HG02840 (cell line): ENCODE data around the gene P4HB.
"Not testable (repeated sequence)": the region's sequence is repeated elsewhere in the genome, so short reads cannot be mapped to it uniquely, and the experiment has no call there.

ENCODE experiments used
- ATAC-seq: cut with Tn5 transposase; IDR thresholded peaks from one replicate; pipeline ENCODE4 v1.9.1; 2021; ENCODE audit warnings: mild to moderate bottlenecking, moderate library complexity, moderate number of reproducible peaks; ENCODE audit not compliant: unreplicated experiment, low FRiP score

The P4HB gene

DNA sequence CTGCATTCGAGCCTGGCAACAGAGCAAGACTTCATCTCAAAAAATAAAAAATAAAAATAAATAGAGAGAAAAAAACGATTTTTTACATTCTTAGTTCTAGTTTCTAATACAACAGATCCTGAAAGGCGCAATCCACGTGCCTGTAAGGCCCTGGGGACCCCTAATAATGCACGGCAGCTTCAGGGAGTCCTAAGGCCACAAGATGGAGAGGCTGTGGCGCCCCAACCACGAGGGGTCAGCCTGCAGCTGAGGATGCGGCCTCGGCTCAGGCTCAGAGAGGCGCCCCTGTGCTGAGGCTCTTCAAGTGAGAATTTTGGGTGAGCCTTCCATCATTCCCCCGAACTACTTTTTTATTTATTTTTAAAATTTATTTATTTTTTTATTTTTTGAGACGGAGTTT lies 10.9 kb downstream of the P4HB start:
- no peak for ATAC-seq

DNA sequence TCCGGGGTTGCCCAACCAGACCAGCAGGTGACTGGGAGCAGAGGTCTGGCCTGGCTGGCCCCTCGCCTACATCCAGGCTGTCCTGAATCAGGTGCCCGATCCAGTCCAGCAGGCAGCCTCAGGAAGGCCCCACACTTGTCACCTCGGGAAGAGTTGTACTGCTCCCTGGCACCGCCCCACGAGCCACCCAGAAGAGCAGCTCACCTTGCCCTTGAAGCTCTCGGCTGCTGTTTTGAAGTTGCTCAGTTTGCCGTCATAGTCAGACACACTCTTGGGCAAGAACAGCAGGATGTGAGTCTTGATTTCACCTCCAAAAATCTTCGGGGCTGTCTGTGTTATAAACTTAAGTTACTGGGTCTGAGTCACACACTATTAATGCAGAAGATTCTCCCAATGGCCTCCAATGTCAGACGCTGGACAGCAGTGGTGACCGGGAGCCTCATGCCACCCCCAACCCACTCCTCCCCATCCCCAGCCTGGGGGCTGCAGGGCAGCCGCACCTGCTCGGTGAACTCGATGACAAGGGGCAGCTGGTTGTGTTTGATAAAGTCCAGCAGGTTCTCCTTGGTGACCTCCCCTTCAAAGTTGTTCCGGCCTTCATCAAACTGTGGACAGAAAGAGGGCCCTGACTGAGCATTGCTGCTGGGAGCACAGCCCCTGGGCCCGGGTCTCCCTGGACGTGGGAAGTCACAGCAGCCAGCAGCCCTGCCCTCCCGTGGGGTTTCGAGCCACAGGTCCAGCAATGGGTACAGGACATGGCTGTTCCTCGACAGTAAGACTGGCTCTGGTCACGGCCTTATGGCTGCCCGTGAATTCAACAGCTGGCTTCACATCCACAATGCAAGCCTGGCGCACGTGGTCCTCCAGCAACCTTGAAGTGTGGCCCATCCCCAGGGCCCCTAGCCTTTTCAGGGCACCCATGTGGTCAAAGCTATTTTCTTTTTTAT lies 13.3 kb downstream of the P4HB start:
- no peak for ATAC-seq

DNA sequence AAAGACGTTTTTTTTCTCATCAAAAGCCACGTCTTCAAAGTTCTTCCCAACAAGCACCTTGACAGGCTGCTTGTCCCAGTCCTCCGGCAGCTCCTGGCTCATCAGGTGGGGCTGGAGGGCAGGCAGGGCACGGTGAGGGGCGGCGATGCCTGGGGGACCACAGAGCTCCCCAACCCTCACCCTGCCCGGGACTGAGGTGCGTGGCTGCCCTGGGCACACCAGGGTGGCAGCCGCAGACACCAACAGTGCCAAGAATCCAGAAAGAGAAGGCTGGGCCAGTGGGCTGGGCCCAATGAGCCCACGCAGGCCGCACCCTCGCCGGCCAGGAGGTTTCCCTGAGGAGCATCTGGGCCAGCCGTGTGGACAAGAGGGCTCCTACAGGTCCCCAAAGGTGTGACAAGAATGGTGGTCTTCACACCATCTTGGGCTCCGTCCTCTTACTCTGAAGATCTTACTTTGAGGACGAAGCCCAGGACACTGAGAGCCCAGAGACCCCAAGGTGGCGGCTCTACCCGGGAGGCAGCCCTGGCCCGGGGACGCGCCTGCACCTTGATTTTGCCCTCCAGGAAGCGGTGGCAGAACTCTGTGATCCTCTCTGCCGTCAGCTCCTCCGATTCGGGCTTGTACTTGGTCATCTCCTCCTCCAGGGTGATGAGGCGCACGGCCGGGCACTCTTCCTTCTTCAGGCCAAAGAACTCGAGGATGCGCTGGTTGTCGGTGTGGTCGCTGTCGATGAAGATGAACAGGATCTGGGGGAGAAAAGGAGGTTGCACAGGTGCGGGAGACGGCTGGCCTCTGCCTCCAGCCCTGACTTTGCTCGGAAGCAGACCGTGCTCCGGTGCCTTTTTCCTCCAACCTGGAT lies 14.2 kb downstream of the P4HB start:
- ATAC-seq = no peak

DNA sequence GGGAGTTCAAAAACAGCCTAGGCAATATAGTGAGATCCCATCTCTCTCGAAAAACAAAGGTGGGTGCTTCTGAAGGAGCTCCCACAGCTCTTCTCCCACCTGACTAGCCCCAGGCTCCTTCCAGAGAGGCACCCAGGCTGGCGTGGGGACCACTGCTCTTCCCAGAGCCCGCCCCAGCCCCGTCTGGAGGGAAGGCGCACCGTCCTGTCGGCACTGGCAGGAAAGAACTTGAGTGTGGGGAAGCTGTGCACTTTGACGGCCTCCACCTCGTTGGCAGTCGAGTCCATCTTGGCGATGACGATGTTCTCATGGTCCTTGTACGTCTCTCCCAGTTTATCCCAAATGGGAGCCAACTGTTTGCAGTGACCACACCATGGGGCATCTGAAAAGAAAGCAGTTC lies 15.0 kb downstream of the P4HB start:
- ATAC-seq = no peak

DNA sequence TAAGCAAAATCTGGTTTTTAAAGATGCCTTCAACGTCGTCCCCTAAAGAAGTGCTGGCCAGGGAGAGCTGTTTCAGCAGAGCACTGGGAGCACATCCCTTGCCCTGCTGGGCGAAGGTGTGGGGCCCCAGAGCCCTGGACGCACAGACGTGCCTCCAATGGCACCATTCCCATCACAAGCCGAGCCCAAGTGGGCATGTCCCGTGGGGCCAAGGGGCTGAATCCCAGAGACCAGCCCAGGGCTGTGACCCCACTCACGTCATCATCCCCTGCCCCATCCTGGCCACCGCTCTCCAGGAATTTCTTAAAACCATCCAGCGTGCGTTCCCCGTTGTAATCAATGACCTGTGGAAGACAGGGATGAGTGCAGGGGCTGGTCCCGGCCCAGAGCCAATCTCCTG lies 15.4 kb downstream of the P4HB start:
- no peak for ATAC-seq

DNA sequence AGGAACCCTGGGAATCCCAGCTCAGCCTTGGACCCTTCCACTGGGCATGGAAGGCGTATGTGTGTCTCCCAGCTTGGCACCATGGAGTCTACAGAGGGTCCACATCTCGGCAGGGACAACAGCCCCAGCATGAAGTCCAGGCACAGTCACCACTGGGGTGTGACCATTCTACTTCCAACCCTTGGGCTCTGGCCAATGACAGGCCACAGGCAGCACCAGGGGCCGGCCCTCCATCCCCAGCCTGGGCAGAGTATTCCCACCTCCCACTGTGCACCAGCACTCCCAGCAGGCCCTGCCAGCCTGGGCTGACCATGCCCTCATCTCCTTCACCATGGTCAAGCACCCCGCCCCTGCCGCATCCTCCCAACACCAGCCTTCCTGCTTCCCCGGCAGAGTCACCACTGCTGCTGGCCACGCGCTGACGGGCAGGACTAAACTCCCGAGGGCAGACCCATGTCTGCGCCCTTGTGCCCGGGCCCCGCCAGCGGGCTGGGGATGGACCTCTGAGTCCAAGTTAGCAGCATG lies 15.9 kb downstream of the P4HB start:
- no peak for ATAC-seq

DNA sequence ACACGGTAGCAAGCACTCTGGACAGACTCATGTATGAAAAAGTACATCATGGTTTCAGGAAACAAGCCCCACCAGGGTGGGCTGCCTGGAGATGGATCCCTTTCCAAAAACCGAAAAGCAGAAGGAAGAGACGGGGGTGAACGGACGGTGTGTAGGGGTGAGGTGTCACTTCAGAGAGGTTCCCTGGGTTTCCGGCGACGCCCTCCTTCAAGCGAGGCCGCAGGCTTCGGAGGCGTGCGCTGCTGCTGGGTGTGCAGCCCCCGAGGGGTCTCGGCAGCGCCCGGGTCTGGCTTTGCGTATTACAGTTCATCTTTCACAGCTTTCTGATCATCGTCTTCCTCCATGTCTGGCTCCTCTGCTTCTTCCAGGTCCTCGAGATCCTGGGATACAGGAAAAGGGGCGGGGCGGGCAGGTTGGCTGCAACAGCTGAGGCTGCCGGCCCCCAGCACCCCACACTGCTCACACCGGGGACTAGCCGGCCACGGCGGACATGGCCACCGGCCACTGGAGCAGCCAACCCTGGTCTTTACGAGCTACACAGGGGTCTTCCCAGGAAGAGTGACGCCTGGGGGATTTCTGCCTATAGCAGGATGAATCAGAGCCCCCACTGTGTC lies 16.5 kb downstream of the P4HB start:
- ATAC-seq = no peak

DNA sequence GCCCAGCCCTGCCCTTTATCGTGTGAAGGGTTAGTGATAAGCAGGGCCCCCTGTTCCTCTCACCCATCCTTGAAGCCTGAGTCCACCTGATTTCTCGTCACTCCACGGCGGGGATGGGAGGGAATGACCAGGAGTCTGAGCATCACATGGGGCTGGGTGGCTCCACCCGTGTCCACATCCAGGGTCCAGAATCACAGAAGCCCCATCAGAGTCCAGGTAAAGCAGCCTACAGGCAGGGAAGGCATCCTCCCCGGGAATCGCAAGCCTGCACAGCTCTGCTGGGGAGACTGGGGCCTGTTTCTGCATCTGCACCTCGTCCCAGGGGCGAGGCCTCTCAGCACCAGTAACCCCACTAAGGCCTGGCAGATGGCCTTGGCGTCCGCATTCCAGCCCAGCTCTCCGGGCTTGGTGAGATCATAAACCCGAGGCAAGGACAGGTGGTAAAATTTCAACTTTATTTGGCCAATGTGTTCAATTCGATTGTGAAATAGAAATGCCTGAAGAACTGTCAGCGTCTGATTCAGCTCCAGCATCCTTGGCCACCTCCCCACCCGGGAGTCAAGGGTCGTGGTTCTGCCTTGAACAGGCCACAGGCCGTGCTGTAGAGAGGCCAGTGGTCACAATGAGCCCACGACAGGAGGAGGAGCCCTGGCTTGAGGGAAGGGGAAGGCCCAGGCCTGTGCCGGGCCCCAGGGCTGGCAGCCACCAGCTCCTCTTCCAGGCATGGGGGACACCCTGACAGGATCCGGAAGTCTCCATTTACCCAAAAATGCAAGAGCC lies 17.4 kb downstream of the P4HB start:
- ATAC-seq = no peak

DNA sequence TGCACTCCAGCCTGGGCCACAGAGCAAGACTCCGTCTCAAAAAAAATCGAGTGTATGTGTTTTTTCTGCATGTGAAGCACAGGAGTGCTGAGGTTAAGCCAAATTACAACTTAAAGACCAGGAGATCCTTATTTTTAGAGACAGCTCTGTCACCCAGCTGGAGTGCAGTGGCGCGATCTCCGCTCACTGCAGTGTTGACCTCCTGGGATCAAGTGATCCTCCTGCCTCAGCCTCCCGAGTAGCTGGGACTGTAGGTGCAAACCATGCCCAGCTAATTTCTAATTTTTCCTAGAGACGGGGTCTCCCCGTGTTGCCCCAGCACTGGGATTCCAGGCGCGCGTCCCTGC lies 18.0 kb downstream of the P4HB start:
- ATAC-seq = no peak

DNA sequence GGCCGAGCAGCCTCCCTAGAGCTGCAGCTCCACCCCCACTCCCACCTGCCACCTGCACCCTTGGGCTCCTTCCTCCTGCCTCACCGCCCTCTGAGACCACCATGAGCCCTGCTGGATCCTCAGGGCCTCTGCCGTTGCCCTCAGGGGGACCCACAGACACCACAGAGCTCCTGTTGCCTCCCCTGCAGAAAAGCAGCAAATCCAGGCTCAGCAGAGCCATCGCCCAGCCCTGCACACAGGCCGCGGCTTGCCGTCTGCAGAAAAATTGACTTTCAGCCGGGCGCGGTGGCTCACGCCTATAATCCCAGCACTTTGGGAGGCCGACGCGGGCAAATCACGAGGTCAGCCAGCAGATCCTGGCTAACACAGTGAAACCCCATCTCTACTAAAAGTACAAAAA lies 18.5 kb downstream of the P4HB start:
- no peak for ATAC-seq

DNA sequence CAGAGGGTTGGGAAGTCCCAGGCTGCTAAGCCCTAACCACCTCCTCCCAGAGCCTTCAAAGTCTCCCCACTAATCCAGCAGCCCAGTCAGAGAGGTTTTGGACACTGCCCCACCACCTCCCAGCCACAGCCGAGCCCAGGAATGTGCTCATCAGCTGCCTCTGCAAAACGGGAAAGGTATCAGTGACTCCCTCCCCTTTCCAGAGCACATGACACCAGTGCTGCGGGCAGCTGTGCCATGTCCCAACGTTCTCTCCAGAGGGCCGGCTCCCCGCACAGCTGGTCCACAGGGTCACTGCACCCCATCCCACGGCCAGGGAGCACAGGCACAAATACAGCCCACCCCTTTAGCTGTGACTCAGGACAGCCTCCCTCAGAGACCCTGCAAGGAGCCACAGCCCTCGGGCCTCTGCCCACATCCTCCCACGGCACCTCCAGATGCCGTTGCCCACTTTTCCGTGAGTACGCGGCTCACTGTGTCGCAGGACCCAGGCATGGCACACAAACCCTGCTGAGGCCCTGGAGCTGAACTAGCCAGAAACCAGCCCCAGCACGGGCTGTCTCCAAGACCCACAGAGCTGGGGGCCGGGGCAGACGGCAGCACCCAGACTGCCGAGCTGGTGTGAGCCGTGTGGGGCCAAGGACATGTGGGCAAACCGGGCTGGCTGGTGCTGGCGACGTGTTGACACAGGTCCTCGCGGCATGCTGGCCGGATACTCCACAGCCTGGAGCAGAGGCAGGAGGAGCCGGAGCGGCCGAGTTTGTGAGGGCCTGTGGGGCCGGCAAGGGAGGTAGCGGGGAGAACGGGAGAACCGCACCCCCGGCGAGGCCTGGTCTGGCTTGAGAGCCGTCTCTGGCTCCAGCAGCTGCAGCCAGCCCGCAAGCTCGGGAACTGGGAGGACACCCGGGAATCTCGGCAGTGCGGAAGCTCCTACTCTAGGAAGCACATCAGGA lies 19.2 kb downstream of the P4HB start:
- no peak for ATAC-seq

DNA sequence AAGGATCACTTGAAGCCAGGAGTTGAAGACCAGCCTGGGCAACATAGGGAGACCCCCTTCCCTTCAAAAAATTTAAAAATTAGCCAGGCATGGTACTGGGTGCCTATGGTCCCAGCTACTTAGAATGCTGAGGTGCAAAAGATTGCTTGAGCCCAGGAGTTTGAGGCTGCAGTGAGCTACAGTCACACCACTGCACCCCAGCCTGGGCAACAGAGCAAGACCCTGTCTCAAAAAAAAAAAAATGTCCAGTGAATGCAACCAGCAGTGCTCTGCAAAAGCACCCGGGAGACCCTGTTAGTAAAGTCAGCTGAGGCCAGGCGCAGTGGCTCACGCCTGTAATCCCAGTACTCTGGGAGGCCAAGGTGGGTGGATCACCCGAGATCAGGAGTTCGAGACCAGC lies 20.3 kb downstream of the P4HB start:
- not testable (repeated sequence) for ATAC-seq

DNA sequence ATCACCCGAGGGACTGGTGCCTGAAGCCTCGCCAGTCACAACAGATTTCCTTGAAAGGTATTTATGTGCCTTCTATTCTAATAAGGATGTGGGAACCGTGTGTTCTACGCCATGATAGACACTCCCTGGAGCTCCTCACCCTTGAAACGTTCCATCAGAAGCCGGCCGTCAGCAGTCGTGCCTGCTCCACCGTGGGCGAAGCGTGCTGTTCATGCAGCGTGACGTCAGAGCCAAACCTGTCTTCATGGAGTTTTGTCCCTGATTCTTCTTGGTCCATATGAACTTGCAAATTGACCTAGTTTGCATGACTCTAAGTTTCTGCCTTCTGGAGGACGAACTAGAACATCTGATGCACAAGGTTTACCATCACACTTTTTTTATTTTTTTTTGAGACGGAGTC lies 21.0 kb downstream of the P4HB start:
- ATAC-seq = no peak

DNA sequence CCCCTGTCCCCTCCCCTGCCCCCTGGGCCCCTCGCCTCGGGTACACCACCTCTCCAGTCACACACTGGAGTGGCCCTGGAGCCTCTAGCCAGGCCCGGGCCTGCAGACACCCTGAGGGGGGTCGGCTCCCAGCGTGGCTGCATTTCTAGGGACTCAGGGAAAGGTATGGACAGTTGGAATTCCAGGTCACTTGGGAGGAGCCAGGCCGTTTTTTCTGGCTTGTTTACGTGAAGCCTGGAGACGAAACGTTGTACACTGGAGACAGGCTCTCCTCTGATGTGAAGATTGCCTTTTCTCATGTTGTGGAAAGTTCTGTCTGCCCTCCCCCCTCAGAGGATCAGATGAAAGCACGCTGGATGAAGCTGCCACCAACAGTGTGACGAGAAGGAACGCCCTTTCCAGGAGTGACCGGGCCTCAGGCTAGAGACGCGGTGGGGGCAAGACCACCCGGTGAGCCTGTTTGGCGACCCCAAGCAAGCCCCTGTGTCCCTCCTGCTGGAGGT lies 21.5 kb downstream of the P4HB start:
- ATAC-seq = no peak

DNA sequence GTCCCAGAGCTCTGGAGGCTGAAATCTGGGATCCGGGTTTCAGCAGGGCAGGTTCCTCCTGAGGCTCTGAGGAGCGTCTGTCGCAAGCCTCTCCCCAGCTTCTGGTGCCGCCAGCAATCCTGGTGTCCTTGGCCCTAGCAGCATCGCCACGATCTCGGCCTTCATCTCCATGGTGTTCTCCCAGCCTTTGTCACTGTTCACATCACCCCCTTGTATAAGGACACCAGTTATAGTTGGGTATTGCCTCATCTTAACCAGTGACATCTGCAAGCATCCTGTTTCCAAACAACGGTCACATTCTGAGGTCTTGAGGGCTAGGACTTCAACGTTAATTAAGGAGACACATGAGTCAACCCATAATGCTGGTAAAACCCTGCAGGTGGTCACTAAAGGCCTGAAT lies 22.7 kb downstream of the P4HB start:
- no peak for ATAC-seq

DNA sequence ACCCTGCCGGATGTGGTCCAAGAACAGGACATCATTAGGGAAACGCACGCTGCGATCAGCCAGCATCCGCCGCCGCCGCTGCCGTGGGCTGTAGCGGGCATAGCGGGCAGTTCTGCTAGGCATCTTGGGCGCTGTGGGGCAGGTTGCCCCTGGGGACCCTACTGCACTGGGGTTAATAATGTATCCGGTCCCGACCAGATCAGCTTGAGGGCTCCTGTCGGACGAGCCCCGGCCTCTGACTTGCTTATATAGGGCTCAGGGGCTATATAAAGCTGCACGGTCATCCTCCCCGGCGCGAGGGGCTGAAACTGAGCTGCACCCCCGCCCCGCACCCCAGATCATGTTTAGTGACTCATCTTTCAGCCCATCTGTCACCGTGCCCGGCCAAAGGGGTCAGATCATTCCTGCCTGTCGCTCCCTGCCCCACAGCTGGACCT lies 25.5 kb downstream of the P4HB start, which contains the start of gene PPP1R27:
Gene PPP1R27, minus strand, starts transcription at position 220 of the 437 bp plus-strand sequence. Its CDS starts 97 bp downstream, at position 123.
- ATAC-seq = no peak

DNA sequence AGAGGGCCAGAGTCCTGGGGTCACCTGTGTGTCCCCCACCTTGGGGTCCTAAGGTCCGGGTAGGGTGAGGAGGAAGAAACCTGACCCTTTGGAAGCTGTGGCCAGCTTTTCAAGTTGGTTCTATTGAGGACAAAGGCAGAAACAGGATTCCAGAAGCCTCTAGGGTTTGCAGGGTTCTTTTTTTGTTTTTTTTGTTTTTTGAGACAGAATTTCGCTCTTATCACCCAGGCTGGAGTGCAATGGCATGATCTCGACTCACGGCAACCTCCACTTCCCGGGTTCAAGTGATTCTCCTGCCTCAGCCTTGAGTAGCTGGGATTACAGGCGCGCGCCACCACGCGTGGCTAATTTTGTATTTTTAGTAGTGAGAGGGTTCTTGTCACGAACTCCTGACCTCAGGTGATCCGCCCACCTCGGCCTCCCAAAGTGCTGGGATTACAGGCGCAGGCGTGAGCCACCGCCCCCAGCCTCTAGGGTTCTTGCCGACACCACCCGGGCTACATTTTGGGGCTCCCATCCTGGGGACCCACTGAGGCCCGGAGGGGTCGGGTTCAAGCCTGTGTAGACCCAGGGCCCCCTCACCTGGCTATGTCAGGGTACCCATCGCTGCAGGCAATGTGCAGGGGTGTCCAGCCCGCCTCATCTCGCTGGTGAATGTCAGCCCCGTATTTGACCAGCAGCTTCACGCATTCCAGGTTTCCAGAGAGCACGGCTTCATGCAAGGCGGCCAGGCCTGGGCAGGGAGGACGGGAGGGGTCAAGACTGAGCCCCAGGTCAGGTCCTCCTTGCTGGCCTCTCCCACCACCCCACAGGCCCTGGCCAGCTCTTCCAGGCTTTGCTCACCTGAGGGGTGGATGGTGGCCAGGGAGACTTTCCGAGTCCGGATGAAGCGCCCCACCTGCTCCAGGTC lies 26.2 kb downstream of the P4HB start:
- no peak for ATAC-seq
